BLaER1 (cell line): Measurements from ENCODE around the gene CHCHD3.
"Not testable (repeated sequence)": the region's sequence is repeated elsewhere in the genome, so short reads cannot be mapped to it uniquely, and the experiment has no call there.

ENCODE experiments used
- H3K27ac ChIP-seq: shearing (Covaris generic); formaldehyde crosslinking; 2 replicates; pipeline ENCODE4 v1.8.1; 2022
- H3K27me3 ChIP-seq: shearing (Covaris generic); formaldehyde crosslinking; 2 replicates; pipeline ENCODE4 v1.8.1; 2022
- H3K36me3 ChIP-seq: shearing (Covaris generic); formaldehyde crosslinking; 2 replicates; pipeline ENCODE4 v1.8.1; 2022
- H3K4me1 ChIP-seq: shearing (Covaris generic); formaldehyde crosslinking; 2 replicates; pipeline ENCODE4 v1.8.1; 2022
- H3K4me2 ChIP-seq: shearing (Covaris generic); formaldehyde crosslinking; 2 replicates; pipeline ENCODE4 v1.8.1; 2022
- H3K4me3 ChIP-seq: shearing (Covaris generic); formaldehyde crosslinking; 2 replicates; pipeline ENCODE4 v1.8.1; 2022
- H3K9ac ChIP-seq: shearing (Covaris generic); formaldehyde crosslinking; 2 replicates; pipeline ENCODE4 v1.8.1; 2022
- H3K9me3 ChIP-seq: shearing (Covaris generic); formaldehyde crosslinking; 2 replicates; pipeline ENCODE4 v1.8.1; 2022
- H4K20me1 ChIP-seq: shearing (Covaris generic); formaldehyde crosslinking; 2 replicates; pipeline ENCODE4 v1.8.1; 2022
- Cebpa-rat ChIP-seq: shearing (Covaris generic); IDR thresholded peaks from 2 replicates; pipeline ENCODE4 v1.8.1; 2022

Gene CHCHD3

DNA sequence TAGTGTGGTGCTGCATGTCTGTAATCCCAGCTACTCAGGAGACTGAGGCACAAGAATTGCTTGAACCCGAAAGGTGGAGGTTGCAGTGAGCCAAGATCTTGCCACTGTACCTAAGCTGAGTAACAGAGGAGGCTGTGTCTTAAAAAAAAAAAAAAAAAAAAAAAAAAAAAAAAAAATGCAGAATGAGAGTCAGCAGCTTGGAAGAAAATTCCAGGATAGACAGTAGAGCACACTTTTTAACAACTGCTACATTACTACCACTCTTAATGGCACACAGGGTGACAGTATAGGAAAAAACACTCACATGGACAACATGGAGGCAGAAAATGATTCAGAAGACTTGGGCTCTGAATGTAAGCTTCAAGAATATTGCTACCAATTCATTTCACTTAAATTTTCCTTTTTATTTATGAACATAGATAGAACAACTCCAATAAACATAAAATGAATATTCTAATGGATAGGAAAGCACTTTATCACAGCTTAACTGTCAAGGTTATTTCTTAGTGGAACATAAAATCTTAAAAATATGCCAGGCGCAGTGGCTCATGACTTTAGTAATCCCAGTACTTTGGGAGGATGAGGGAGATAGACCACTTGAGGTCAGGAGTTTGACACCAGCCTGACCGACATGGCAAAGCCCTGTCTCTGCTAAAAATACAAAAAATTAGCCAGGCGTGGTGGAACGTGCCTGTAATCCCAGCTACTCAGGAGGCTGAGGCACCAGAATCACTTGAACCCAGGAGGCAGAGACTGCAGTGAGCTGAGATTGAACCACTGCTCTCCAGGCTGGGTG is 31.5 kb downstream of the CHCHD3 start:
- no peak for TF ChIP-seq Cebpa-rat
- Histone ChIP-seq H3K36me3 (peaks cover 35% of the 10 kb centered on the region), H3K9me3 (no peaks in the 10 kb centered on the region)

DNA sequence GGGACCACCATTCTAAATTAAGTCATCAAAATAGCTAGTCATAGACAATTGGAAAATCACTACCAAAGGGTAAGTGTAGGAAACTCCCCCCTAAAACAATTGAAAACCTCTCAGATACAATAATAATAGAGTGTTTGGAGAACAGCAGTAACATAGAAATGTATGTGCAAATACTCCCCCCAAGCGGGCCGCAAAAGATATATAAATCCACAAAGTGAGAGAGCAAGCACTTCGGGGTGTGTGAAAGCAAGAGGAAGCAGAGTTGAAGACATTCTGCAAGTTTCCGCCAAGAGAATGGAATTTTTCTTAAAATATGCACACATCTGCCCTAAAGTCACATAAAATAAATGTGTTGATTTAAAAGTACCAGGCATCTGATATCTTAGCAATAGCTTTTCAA is 33.3 kb downstream of the CHCHD3 start:
- no peak overlapping the region for H3K4me2 ChIP-seq
- peaks cover 74% of the 10 kb centered on the region for H4K20me1 ChIP-seq
- H3K27ac ChIP-seq: no peak overlapping the region
- no peak for TF ChIP-seq Cebpa-rat
- no peaks in the 10 kb centered on the region for H3K9me3 ChIP-seq
- no peak overlapping the region for H3K4me3 ChIP-seq
- H3K4me1 ChIP-seq: peaks cover 40% of the 10 kb centered on the region
- no peak overlapping the region for H3K9ac ChIP-seq
- H3K36me3 ChIP-seq: peaks cover 38% of the 10 kb centered on the region
- no peaks in the 10 kb centered on the region for H3K27me3 ChIP-seq

More for the DNA sequence above, 31.5 kb downstream of the CHCHD3 start:
- H3K4me3 ChIP-seq: no peak overlapping the region
- peak overlapping the region; percentile 22; the same call in 1 of the 2 replicates for H3K9ac ChIP-seq
- peaks cover 74% of the 10 kb centered on the region for H4K20me1 ChIP-seq
- H3K27ac ChIP-seq: peak overlapping the region; percentile 40; the same call in 1 of the 2 replicates
- no peaks in the 10 kb centered on the region for H3K27me3 ChIP-seq
- peak overlapping the region; percentile 66 for H3K4me2 ChIP-seq
- peaks cover 54% of the 10 kb centered on the region for H3K4me1 ChIP-seq

- Histone ChIP-seq H3K9me3 (no peaks in the 10 kb centered on the region), H3K9ac (no peak overlapping the region), H4K20me1 (peaks cover 64% of the 10 kb centered on the region), H3K4me2 (no peak overlapping the region), H3K36me3 (peaks cover 42% of the 10 kb centered on the region), H3K4me3 (no peak overlapping the region), H3K4me1 (peaks cover 27% of the 10 kb centered on the region), H3K27ac (no peak overlapping the region), H3K27me3 (no peaks in the 10 kb centered on the region)
- TF ChIP-seq Cebpa-rat: no peak
Measured at GRCh38 chr7:133047321-133047720, 34.6 kb downstream of the CHCHD3 start.

DNA sequence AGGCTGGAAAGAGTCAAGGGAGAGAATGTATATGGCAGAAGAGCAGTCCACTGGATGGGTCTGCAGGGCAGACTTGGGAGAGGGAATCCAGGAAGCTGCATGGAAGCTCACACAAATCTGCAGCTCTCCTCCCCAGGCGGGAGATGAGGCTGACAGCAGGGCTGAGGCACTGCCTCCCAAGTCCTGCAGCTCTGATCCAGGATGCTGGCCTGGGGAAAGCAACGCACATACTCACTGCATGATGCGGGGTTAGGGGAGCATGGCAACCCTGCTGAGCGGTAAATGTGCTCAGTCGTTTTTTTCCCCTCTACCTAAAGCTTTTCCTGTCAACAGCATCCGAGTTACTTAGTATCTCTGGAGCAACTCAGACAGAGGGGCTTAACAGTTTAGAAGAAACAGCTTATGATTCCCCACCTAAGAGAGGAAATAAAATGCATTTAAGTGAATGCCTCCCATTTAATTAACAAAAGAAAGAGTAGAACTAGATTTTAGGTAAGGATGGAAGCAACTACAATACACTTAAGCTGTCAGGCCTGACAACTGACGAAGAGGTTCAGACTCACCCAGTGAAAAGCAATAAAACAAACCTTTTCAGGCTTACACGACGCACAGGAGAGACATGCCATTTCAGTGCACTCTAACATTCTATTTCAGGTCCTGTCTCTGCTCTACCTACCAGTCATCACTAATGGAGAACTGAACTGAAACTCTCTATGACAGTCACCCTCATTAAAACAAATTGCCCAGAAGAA is 37.0 kb downstream of the CHCHD3 start:
- Histone ChIP-seq H3K4me1 (peaks cover 8% of the 10 kb centered on the region), H3K27ac (no peak overlapping the region), H3K27me3 (no peaks in the 10 kb centered on the region), H3K36me3 (peaks cover 39% of the 10 kb centered on the region), H3K9me3 (no peaks in the 10 kb centered on the region), H3K9ac (no peak overlapping the region), H3K4me2 (no peak overlapping the region), H4K20me1 (peaks cover 63% of the 10 kb centered on the region), H3K4me3 (no peak overlapping the region)
- TF ChIP-seq Cebpa-rat: no peak

DNA sequence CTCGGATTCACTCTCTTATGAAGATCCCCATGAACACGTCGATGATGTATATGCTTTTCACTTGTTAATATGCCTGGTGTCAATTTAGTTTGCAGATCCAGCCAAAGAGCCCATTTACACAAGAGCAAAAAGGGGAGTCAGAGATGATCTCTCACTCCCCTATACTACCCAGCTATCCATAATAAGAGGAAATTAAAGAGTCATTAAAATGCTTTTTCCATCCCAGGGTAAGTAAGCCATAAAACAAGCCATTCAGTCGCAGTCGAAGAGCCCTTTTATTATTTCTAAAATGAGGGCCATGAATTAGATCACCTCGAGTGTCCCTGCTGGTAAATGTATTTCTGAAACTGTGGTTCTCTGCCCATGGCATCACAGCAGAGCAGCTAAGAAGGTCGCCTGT is 41.2 kb downstream of the CHCHD3 start:
- H3K36me3 ChIP-seq: peaks cover 21% of the 10 kb centered on the region
- H3K9ac ChIP-seq: no peak overlapping the region
- H3K4me3 ChIP-seq: no peak overlapping the region
- no peaks in the 10 kb centered on the region for H3K27me3 ChIP-seq
- H3K4me2 ChIP-seq: no peak overlapping the region
- H3K9me3 ChIP-seq: no peaks in the 10 kb centered on the region
- H4K20me1 ChIP-seq: peaks cover 37% of the 10 kb centered on the region
- TF ChIP-seq Cebpa-rat: no peak
- peaks cover 11% of the 10 kb centered on the region for H3K4me1 ChIP-seq
- no peak overlapping the region for H3K27ac ChIP-seq

DNA sequence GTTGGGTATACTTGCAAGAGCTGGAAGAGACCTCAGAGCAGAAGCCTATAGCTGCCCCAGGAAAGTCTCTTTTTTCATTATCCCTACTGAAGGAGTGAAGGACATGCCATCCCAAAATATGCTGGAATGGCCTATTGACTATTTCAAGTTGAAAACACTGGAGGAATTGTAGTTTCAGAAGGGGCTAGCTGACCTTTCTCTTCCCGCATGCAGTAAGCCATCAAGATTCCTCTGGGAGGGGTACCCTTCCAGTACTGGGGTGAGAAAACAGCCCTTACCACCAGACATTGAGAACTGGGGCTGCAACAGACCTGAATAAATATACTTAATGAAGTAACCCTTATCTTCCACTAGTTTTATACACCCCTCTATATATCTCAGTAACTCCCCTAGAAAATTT is 41.7 kb downstream of the CHCHD3 start:
- no peak overlapping the region for H3K27ac ChIP-seq
- no peaks in the 10 kb centered on the region for H3K27me3 ChIP-seq
- H4K20me1 ChIP-seq: peaks cover 32% of the 10 kb centered on the region; the same call in 1 of the 2 replicates
- H3K9ac ChIP-seq: no peak overlapping the region
- H3K36me3 ChIP-seq: peaks cover 22% of the 10 kb centered on the region
- no peaks in the 10 kb centered on the region for H3K9me3 ChIP-seq
- H3K4me2 ChIP-seq: peak overlapping the region; percentile 3
- no peak overlapping the region for H3K4me3 ChIP-seq
- peaks cover 11% of the 10 kb centered on the region for H3K4me1 ChIP-seq
- TF ChIP-seq Cebpa-rat: no peak

DNA sequence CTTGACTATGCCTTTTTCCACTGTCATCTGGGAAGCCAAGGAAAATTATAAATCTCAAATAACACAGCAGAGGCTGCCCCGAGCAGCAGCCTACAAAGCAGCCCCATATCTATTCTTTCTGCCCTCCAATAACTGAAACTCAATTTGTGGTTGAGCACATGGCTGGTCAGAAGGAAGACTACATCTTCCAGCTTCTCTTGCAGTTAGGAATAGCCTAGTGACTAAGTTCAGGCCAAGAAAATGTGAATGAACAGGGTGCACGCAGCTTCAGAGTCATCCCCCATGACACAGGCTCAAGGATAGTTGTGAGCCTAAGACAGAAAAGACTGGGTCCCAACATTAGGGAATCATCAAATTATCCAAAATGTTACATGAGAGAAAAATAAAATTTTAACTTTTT is 42.3 kb downstream of the CHCHD3 start:
- Histone ChIP-seq H3K4me3 (no peak overlapping the region), H3K36me3 (peaks cover 19% of the 10 kb centered on the region), H3K9me3 (no peaks in the 10 kb centered on the region), H3K9ac (no peak overlapping the region), H3K4me1 (peaks cover 11% of the 10 kb centered on the region), H3K27ac (no peak overlapping the region), H3K4me2 (peak overlapping the region; percentile 3; the same call in 1 of the 2 replicates), H3K27me3 (no peaks in the 10 kb centered on the region), H4K20me1 (peaks cover 26% of the 10 kb centered on the region; the same call in 1 of the 2 replicates)
- no peak for TF ChIP-seq Cebpa-rat

DNA sequence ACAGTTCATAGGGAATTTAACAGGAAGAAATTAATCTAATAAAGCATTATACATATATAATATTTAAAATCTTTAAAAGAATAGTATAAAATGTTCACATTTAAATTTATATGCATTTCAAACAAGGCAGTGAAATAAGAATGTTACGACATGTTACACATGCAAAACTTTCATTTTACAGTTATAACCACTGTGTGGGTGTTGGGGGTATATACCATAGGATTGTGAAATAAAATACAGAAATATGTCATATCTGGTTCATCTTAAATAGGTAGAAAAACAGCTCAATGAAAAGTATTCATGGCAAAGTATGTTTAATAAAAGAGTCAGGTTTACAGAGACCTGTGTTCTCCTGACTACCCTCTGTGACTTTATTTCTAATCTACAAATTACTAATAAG is 45.6 kb downstream of the CHCHD3 start:
- peaks cover 14% of the 10 kb centered on the region for H3K36me3 ChIP-seq
- H3K4me1 ChIP-seq: peaks cover 11% of the 10 kb centered on the region
- H3K9ac ChIP-seq: no peak overlapping the region
- H3K9me3 ChIP-seq: no peaks in the 10 kb centered on the region
- no peak overlapping the region for H3K4me2 ChIP-seq
- H3K27me3 ChIP-seq: no peaks in the 10 kb centered on the region
- H3K4me3 ChIP-seq: no peak overlapping the region
- no peak for TF ChIP-seq Cebpa-rat
- H4K20me1 ChIP-seq: peaks cover 17% of the 10 kb centered on the region; the same call in 1 of the 2 replicates
- no peak overlapping the region for H3K27ac ChIP-seq

GRCh38 chr7:133035240-133035639 is 46.6 kb downstream of the CHCHD3 start:
- not testable (repeated sequence) for H3K4me1 ChIP-seq, H3K27me3 ChIP-seq, H3K4me3 ChIP-seq, H3K9ac ChIP-seq, H3K4me2 ChIP-seq, H3K27ac ChIP-seq, H3K9me3 ChIP-seq, H4K20me1 ChIP-seq
- H3K36me3 ChIP-seq: peaks cover 14% of the 10 kb centered on the region

DNA sequence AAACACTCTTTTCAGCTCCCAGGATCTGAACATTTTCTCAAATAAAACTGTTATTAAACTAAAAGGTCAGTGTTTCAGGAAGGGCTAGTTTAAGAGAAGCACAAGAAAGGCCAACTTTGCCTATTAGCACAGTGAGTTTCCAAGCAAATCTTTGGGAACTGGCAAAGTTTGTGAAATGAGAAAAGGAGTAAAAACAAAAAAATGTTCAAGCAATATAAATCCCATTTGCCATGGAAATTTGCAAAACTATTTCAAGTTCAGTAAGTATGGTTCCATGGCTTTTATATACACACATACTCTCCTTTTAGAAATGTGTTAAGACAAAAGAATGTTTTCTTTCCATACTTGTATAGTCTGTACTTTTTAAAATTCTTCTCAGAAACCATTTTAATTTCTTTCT is 51.5 kb downstream of the CHCHD3 start:
- peaks cover 12% of the 10 kb centered on the region for H4K20me1 ChIP-seq
- H3K4me3 ChIP-seq: no peak overlapping the region
- H3K9ac ChIP-seq: no peak overlapping the region
- H3K9me3 ChIP-seq: peaks cover 28% of the 10 kb centered on the region
- no peaks in the 10 kb centered on the region for H3K4me1 ChIP-seq
- no peaks in the 10 kb centered on the region for H3K27me3 ChIP-seq
- TF ChIP-seq Cebpa-rat: no peak
- no peak overlapping the region for H3K27ac ChIP-seq
- H3K36me3 ChIP-seq: peaks cover 15% of the 10 kb centered on the region
- no peak overlapping the region for H3K4me2 ChIP-seq
